LNCaP clone FGC (cell line): ENCODE measurements around the gene UBE2C.
A peak's percentile ranks its signal among the peaks of the same experiment; 100 is the strongest.
"Not testable (repeated sequence)": the region's sequence is repeated elsewhere in the genome, so short reads cannot be mapped to it uniquely, and the experiment has no call there.

Experiments
- DNase-seq: peaks from one replicate; pipeline ENCODE4 v3.0.0-alpha.2; 2011; ENCODE audit warnings: low read depth
- H3K4me3 ChIP-seq: 2 replicates; pipeline ENCODE4 v1.5.1; 2011; ENCODE audit warnings: mild to moderate bottlenecking, low read depth, low read length, control low read depth
- TF ChIP-seq, protein P1 (sequence below): IDR thresholded peaks from 2 replicates; pipeline ENCODE4 v1.5.1; 2012; ENCODE audit warnings: mild to moderate bottlenecking; ENCODE audit not compliant: control insufficient read depth, insufficient read depth; ENCODE audit errors: extremely low read depth

UBE2C gene

DNA sequence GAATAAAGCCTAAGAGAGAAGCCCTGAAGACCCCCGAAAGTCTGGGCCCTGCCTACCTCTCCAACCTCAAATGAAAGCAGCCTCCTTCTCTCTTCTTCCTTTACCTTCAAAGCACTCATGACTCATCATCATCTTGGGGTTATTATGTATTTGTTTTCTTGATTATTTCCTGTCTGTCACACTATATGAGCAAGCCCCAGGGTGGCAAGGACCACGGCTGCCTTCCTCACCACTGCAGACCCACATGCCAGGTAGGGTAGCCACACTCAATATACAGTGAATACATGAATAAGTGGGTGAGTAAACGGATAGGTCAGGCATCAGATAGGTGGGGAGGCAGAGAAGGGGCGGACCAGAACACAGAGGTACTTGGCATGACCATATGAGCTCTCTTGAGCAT lies 29.6 kb upstream of the UBE2C start:
- H3K4me3 ChIP-seq = no peak overlapping the region
- TF ChIP-seq, protein P1, sequence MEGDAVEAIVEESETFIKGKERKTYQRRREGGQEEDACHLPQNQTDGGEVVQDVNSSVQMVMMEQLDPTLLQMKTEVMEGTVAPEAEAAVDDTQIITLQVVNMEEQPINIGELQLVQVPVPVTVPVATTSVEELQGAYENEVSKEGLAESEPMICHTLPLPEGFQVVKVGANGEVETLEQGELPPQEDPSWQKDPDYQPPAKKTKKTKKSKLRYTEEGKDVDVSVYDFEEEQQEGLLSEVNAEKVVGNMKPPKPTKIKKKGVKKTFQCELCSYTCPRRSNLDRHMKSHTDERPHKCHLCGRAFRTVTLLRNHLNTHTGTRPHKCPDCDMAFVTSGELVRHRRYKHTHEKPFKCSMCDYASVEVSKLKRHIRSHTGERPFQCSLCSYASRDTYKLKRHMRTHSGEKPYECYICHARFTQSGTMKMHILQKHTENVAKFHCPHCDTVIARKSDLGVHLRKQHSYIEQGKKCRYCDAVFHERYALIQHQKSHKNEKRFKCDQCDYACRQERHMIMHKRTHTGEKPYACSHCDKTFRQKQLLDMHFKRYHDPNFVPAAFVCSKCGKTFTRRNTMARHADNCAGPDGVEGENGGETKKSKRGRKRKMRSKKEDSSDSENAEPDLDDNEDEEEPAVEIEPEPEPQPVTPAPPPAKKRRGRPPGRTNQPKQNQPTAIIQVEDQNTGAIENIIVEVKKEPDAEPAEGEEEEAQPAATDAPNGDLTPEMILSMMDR = no peak
- no peak for DNase-seq

DNA sequence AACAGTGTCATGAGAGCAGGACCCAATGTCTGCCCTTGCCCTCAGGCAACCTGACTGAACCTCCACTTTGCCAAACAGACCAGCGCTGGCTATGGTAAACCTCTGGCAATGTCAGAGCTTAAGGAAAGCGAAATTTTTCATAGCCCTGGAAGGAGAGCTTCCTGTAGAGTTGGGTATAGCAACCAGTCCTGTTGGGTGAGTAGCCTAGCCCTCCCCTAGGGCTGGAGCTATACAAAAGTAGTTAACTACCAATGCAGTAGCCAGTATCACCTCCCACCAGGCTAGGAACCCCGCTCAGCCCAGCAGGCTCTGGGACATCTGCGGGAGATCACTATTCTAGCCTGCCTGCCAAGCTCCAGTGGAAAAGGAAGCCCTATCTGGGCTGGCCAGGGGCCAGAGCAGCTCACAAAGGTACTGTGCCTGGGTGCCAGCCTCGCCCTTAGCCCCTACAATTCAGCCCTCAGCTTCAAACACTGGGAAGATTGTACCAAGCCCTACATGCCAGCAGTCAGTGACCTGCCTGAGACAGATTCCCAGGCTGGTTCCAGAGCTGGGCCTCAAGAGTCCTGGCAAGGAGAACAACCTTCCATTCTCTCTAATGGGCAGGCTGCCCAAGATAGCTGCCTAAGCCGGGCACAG lies 28.7 kb upstream of the UBE2C start:
- no peak for DNase-seq
- TF ChIP-seq, protein P1 = no peak

DNA sequence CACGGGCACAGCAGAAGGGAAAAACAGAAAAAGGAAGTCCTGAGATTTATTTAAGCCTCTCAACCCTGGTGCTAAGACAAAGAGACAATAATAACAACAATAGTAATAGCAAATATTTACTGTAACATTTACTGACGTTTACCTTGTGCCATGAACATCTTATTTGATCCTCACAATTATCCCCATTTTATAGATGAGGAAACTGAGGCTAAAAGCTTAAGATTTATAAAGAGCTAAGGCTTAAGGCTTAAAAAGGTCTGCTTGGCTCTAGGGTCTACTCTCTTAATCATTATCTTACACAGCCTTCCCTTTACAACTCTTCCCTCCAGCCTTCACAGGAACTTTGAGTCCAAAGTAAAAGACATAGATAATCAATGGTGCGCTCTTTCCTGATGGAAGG lies 24.1 kb upstream of the UBE2C start:
- TF ChIP-seq, protein P1 = no peak
- H3K4me3 ChIP-seq = no peak overlapping the region
- DNase-seq = no peak

More for the DNA sequence above, 28.7 kb upstream of the UBE2C start:
- no peak overlapping the region for H3K4me3 ChIP-seq

DNA sequence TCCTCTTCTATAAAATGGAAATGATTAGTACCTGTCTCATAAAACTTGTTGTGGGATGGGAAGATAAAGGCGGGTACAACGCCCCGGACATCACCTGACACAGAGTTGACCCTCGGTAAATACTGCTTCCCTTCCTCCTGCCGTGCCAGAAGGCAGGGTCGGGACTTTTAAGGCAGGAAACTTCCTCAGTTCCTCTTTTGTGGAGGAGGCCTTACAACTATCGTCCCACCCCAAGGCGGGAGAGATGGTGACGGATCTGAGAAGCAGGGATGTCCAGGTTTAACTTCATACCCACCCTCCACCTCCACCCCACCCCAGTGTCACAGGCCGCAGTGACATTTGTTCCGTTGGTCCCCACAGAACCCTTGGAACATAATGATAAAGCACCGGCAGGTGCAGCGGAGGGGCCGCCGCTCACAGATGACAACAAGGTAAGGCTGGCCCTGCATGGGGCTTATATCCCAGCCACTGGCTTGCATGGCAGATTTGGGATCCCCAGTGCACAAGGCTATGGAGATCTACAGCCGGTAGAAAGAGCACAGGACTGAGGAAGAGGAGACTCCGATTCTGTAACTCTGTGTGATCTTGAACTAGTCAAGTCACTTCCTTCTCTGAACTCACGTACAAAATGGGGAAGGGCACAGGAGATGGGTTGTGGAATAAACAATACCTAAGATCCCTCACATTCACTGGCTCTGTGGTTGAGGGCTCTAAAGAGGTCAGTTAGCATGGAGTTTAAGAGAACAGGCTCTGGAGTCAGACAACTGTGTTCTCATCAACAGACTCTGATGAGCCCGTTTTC lies 19.9 kb upstream of the UBE2C start:
- no peak for DNase-seq
- H3K4me3 ChIP-seq = peak overlapping the region; percentile 98
- TF ChIP-seq, protein P1 = no peak

DNA sequence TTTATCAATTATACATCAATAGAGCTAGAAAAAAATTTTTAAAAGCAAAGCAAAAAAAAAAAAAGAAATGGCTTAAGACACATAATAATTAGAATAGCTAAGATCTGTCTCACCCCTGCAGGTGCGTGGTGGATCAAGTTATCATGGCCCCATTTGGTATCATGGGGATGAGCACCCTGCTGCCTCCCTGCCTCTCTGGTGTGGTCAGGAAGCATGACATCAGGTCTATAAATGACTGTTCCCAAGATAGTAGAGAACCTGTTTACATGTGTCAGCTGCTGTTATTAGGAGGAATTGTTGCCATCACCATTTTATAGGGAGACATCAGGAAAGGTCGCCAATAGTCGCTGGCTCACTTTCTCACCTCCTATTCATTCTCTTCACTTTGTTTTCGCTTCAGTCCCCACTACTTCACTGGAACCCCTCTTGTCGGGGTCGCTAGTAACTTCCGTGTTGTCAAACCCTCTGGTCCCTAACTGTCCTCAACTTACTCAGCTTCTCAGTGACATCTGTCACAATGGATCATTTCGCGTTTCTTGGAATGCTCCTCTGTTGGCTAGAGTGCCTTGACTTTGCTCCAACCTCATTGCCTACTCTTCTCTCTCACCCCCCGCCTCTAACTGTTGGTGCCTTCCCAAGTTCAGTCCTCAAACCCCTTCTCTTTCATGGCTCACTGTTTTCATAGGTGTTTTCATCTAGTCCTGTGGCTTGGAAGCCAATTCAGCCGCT lies 15.9 kb upstream of the UBE2C start:
- TF ChIP-seq, protein P1 = no peak
- no peak overlapping the region for H3K4me3 ChIP-seq
- DNase-seq = no peak

DNA sequence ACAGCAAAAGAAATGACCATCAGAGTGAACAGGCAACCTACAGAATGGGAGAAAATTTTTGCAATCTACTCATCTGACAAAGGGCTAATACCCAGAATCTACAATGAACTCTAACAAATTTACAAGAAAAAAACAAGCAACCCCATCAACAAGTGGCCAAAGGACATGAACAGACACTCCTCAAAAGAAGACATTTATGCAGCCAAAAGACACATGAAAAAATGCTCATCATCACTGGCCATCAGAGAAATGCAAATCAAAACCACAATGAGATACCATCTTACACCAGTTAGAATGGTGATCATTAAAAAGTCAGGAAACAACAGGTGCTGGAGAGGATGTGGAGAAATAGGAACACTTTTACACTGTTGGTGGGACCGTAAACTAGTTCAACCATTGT lies 14.9 kb upstream of the UBE2C start:
- H3K4me3 ChIP-seq, DNase-seq: not testable (repeated sequence)

DNA sequence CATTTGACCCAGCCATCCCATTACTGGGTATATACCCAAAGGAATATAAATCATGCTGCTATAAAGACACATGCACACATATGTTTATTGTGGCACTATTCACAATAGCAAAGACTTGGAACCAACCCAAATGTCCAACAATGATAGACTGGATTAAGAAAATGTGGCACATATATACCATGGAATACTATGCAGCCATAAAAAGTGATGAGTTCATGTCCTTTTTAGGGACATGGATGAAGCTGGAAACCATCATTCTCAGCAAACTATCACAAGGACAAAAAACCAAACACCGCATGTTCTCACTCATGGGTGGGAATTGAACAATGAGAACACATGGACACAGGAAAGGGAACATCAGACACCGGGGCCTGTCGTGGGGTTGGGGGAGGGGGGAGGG lies 14.5 kb upstream of the UBE2C start:
- not testable (repeated sequence) for DNase-seq, H3K4me3 ChIP-seq
